Measurements from ENCODE around the gene NR4A2. TPM values are rescaled to one million over a fixed set of nuclear protein-coding genes. Genes with fewer than 3 reads are reported as not detected.
A peak's percentile ranks its signal among the peaks of the same experiment; 100 is the strongest.

The NR4A2 gene
- total and polyA plus RNA-seq, 11 donors = 0.63 to 14.2 (median 1.3) TPM

DNA sequence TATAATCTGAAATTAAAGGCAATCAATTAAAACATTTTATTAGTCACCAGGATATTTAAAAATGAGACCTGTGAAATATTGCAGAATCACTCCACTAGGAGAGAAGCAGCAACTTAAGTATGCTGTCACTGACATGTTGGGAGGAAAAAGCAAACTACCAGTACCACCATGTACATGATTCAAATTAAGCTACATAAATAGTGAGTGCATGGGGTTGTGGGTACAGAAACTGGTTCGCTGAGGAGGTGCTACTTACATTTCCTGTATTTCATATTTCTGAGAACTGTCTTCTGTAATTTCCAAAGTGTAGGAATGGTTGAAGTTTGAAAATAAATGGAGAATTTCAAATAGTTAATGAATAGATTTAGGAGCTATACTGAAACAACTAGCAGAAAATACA lies 7.9 kb upstream of the NR4A2 start:
- DNase-seq (no peak), ATAC-seq (no peak)
- Histone ChIP-seq H3K27ac (peak overlapping the region in 9 of 12 donors; percentile 15 to 100 (median 100)), H3K4me3 (peak overlapping the region in 2 of 12 donors; percentile 92 to 95), H3K27me3 (no peaks in the 10 kb centered on the region), H3K9me3 (no peaks in the 10 kb centered on the region), H3K36me3 (no peaks in the 10 kb centered on the region), H3K4me1 (peaks cover 0 to 42% (median 18%) of the 10 kb centered on the region in 12 donors)
- TF ChIP-seq POLR2A (IDR thresholded peaks at IDR 0.05) = no peak
- TF ChIP-seq, protein P1, sequence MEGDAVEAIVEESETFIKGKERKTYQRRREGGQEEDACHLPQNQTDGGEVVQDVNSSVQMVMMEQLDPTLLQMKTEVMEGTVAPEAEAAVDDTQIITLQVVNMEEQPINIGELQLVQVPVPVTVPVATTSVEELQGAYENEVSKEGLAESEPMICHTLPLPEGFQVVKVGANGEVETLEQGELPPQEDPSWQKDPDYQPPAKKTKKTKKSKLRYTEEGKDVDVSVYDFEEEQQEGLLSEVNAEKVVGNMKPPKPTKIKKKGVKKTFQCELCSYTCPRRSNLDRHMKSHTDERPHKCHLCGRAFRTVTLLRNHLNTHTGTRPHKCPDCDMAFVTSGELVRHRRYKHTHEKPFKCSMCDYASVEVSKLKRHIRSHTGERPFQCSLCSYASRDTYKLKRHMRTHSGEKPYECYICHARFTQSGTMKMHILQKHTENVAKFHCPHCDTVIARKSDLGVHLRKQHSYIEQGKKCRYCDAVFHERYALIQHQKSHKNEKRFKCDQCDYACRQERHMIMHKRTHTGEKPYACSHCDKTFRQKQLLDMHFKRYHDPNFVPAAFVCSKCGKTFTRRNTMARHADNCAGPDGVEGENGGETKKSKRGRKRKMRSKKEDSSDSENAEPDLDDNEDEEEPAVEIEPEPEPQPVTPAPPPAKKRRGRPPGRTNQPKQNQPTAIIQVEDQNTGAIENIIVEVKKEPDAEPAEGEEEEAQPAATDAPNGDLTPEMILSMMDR (IDR thresholded peaks at IDR 0.05) = no peak
- WGBS, 4 donors = 74 to 88% (median 79%) methylated on average over 1 of the region's 1 CpG
- intact Hi-C loops (cut with DNase I) = loop anchor here in 6 of 10 donors (2.0 to 10.0 kb wide), 6 partner anchors 60 to 247 kb away; partner anchors contain the start of gene GPD2 (in 4 of the 6)

GRCh38 chr2:156339865-156340264 lies 7.3 kb upstream of the NR4A2 start:
- no peak for ATAC-seq

DNA sequence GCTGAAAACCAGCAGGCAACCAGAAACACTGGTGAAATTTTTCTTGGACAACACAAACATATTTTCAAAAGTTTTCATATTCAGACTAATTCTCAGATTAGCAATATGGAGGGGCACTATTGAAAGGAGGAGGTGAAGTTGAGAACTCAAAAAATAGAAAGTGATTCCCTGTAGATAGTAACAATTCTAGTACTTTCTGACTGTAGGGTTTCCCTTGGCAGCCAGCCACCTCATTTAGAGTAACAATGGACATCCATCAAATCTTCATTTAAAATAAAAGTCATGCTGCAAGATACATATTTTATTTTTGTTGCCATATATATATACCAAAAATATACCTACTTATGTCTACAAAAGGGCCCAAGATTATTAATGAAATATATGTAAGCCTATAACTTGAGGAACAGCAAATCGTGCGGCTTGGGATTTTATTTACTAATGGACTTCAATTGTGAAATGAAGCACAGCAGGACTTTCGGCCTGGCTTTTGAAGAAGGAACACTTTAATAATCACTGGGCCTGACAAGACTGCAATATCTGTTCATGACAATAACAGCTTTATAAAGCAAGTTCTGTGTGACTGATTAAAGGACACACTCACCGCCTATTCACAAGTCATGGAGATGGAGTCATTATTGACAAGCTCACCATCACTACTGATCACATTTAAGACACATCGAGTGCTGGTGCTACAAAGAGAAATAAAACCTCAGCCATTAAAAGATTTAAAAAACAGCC lies 6.8 kb upstream of the NR4A2 start:
- DNase-seq (peak in 1 of 5 donors; percentile 35), ATAC-seq (no peak)
- intact Hi-C loops (cut with DNase I) = loop anchor here in 6 of 10 donors (5.0 to 10.0 kb wide), 4 partner anchors 98 to 556 kb away; partner anchors contain the start of gene GPD2 (in 1 of the 6)
- TF ChIP-seq, protein P1 (IDR thresholded peaks at IDR 0.05) = no peak
- no peak for TF ChIP-seq POLR2A (IDR thresholded peaks at IDR 0.05)
- Histone ChIP-seq H3K9me3 (no peaks in the 10 kb centered on the region), H3K36me3 (no peaks in the 10 kb centered on the region), H3K27ac (peak overlapping the region in 10 of 12 donors; percentile 5 to 100 (median 69)), H3K4me1 (peaks cover 0 to 48% (median 21%) of the 10 kb centered on the region in 12 donors), H3K4me3 (no peak overlapping the region), H3K27me3 (no peaks in the 10 kb centered on the region)
- 53 to 64% (median 56%) methylated on average over 5 of the region's 5 CpGs for WGBS, 4 donors

More at GRCh38 chr2:156339865-156340264, 7.3 kb upstream of the NR4A2 start:
- no peak overlapping the region for H3K4me3 ChIP-seq
- DNase-seq = no peak
- H3K9me3 ChIP-seq = no peaks in the 10 kb centered on the region
- no peaks in the 10 kb centered on the region for H3K27me3 ChIP-seq
- intact Hi-C loops (cut with DNase I) = loop anchor here in 9 of 10 donors (2.0 to 10.0 kb wide), 8 partner anchors 61 to 555 kb away; partner anchors contain the start of gene GPD2 (in 5 of the 9)
- no peaks in the 10 kb centered on the region for H3K36me3 ChIP-seq
- TF ChIP-seq, protein P1 (IDR thresholded peaks at IDR 0.05) = no peak
- TF ChIP-seq POLR2A (IDR thresholded peaks at IDR 0.05) = no peak
- WGBS, 4 donors = 75 to 82% (median 78%) methylated on average over 3 of the region's 3 CpGs
- H3K27ac ChIP-seq = peak overlapping the region in 8 of 12 donors; percentile 5 to 100 (median 100)
- peaks cover 0 to 47% (median 21%) of the 10 kb centered on the region in 12 donors for H3K4me1 ChIP-seq

- DNase-seq = no peak
- intact Hi-C loops (cut with DNase I) = loop anchor here in 6 of 10 donors (5.0 to 10.0 kb wide), 4 partner anchors 99 to 556 kb away; partner anchors contain the start of gene GPD2 (in 1 of the 6)
- Histone ChIP-seq H3K36me3 (no peaks in the 10 kb centered on the region), H3K27ac (peak overlapping the region in 7 of 12 donors; percentile 36 to 100 (median 38)), H3K9me3 (no peaks in the 10 kb centered on the region), H3K27me3 (no peaks in the 10 kb centered on the region), H3K4me1 (peaks cover 0 to 48% (median 21%) of the 10 kb centered on the region in 12 donors), H3K4me3 (no peak overlapping the region)
- WGBS, 4 donors = 61 to 67% (median 65%) methylated on average over 2 of the region's 2 CpGs
- TF ChIP-seq POLR2A (IDR thresholded peaks at IDR 0.05) = no peak
- TF ChIP-seq, protein P1 (IDR thresholded peaks at IDR 0.05) = no peak
- no peak for ATAC-seq
Measured at GRCh38 chr2:156338578-156338977, 6.1 kb upstream of the NR4A2 start.

All from heart left ventricle (tissue), 16 donors.